Measurements from ENCODE around the gene GTF3C6.

DNA sequence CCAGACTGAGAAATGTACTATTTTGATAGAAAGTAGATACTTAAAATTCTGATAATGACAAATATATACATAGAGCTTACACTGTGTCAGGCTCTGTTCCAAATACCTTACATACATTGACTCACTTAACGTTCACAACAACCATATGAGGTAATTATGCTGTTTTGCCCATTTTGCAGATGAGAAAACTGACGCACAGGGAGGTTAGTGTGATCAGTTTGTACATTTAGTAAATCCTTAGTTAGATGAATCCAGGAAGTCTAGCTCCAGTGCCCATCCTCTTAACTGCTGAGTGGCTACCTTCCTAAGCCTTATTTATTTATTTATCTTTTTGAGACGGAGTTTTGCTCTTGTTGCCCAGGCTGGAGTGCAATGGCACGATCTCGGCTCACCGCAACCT lies 23.3 kb upstream of the GTF3C6 start:
- TF ChIP-seq, protein P1, sequence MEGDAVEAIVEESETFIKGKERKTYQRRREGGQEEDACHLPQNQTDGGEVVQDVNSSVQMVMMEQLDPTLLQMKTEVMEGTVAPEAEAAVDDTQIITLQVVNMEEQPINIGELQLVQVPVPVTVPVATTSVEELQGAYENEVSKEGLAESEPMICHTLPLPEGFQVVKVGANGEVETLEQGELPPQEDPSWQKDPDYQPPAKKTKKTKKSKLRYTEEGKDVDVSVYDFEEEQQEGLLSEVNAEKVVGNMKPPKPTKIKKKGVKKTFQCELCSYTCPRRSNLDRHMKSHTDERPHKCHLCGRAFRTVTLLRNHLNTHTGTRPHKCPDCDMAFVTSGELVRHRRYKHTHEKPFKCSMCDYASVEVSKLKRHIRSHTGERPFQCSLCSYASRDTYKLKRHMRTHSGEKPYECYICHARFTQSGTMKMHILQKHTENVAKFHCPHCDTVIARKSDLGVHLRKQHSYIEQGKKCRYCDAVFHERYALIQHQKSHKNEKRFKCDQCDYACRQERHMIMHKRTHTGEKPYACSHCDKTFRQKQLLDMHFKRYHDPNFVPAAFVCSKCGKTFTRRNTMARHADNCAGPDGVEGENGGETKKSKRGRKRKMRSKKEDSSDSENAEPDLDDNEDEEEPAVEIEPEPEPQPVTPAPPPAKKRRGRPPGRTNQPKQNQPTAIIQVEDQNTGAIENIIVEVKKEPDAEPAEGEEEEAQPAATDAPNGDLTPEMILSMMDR (IDR thresholded peaks at IDR 0.05): no peak
- no peak for TF ChIP-seq POLR2A (IDR thresholded peaks at IDR 0.05)
